Stimulated activated CD4-positive, alpha-beta T cell treated with anti-CD3 and anti-CD28 coated beads, Interleukin-4, amount 100 ng/mL, for 48 hours (primary cell): Measurements from ENCODE around the gene NES.

Experiments
- DNase-seq, 2 donors: peaks; one replicate each; pipeline ENCODE4 v3.0.0-alpha.2; 2020; ENCODE audit warnings: low read depth in 2 of 2

Gene NES

DNA sequence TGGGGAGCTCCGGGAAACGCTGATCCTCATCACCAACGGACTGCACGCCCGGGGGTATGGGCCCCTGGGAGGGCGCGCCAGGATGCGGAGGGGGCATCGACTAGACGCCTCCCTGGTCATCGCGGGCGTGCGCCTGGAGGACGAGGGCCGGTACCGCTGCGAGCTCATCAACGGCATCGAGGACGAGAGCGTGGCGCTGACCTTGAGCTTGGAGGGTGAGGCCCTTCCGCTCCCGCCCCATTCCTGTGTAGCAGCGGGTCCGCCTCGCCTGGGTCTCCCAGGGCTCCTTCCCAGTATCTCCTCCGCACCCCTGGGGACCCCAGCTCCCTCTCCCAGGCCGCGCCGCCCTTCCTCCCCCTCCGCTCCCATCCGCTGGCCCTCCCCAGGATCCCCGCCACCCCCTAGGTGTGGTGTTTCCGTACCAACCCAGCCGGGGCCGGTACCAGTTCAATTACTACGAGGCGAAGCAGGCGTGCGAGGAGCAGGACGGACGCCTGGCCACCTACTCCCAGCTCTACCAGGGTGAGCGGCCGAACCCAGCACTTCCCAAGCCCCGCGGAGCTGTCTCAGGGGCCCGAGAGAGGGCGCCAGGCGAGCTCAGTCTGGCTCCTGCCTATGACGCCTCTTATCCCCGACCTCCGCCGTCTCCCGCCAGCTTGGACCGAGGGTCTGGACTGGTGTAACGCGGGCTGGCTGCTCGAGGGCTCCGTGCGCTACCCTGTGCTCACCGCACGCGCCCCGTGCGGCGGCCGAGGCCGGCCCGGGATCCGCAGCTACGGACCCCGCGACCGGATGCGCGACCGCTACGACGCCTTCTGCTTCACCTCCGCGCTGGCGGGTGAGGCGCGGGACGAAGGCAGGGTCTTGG, 53.0 kb downstream of the NES start:
- peak in 1 of 2 donors; percentile 33 for DNase-seq

- no peak for DNase-seq
These were observed 54.5 kb downstream of the NES start for GRCh38 chr1:156622581-156623297.

DNA sequence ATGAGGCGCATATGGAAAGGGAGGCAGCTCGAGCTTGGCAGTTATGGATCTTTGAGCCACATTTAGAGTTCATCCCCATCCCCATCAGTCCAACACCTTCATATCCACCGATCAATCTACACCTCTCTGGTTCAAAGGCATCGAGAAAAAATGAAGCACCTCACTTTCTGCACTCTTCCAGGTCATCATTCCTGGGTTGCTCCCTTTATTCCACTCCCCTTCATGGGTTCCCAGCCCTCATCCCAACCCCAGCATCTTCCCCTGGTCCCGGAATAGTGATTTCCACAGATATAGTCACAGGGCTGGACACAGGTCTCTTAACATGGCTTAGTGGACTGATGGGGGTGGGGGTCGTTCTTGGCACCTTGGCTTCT, 57.6 kb downstream of the NES start:
- DNase-seq, result no peak

DNA sequence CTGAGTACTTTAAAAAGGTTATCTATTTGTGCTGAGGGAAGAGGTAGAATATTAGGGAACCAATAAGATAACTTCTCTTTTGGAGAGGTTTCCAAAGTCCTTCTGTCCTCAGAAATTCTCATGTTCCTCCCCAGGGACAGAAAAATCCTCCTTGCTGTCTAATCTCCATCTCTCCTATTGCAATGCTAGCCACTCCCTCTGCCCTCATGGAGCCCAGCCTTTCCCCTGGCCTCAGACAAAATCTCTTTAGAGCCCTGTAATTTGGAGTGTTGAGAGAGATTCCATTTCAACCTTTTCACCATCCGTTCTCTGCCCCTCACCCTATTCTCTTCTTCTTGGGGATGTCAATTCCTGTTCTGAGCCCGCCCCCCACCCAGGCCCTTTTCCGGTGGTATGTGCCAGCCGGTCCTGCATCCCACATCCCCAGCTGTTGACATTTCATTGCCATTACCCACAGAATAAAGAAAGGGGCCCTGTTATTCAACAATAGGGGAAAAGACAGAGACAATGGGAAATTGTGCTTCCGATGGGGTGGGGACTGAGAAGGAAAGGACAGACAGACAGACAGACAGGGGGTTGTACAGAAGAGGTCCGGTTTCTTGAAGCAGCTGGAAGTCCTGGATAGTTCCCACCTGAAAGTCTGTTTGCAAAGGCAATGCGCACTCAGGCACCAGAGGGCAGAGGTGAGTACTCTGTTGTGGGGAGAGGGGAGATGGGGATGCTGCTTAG, 58.2 kb downstream of the NES start, which contains the start of gene HAPLN2:
HAPLN2 (plus strand) TSS at position 563 of the 729 bp plus-strand sequence. CDS start 4,076 bp downstream, outside the sequence.
- no peak for DNase-seq
